Measurements from ENCODE around the gene PNPLA1.

- TF ChIP-seq CTCF (IDR thresholded peaks at IDR 0.05; ENCODE audit: low read length) = no peak
- TF ChIP-seq EZH2 (IDR thresholded peaks at IDR 0.05; ENCODE audit: borderline replicate concordance, low read length) = no peak
Observed at GRCh38 chr6:36297051-36297450, 27.2 kb downstream of the PNPLA1 start.

All from OCI-LY1 (cell line).